HCT116 (cell line): ENCODE results near the gene ADIPOR2.

Experiments
- CBX3 ChIP-seq: IDR thresholded peaks from 2 replicates; pipeline ENCODE4 v1.6.1; 2012; ENCODE audit warnings: low read depth
- CTCF ChIP-seq, 3 experiments: fragments of 200-600 bp in 1 of 3; sonication (generic) in 1 of 3; IDR thresholded peaks in 2 of 3; conservative IDR thresholded peaks in 1 of 3; 2 replicates each; pipeline ENCODE4 v1.5.1; 2012 to 2017; ENCODE audit warnings: low read depth in 2 of 3, low read length in 2 of 3, antibody characterized with exemption in 1 of 3, borderline replicate concordance in 1 of 3, control low read depth in 1 of 3, mild to moderate bottlenecking in 1 of 3, mixed read lengths in 1 of 3, mixed run types in 1 of 3, moderate library complexity in 1 of 3; ENCODE audit not compliant: insufficient read depth in 1 of 3
- EGR1 ChIP-seq: IDR thresholded peaks from 2 replicates; pipeline ENCODE4 v1.6.1; 2012; ENCODE audit warnings: low read depth
- JUND ChIP-seq: IDR thresholded peaks from 2 replicates; pipeline ENCODE4 v1.6.1; 2012
- POLR2A ChIP-seq: IDR thresholded peaks from 2 replicates; pipeline ENCODE4 v1.7.0; 2011; ENCODE audit warnings: borderline replicate concordance; ENCODE audit not compliant: insufficient read depth, insufficient read length; ENCODE audit errors: extremely low read depth
- REST ChIP-seq: IDR thresholded peaks from 2 replicates; pipeline ENCODE4 v1.6.1; 2012; ENCODE audit warnings: low read depth

- TF ChIP-seq JUND (no peak), CTCF (IDR thresholded peaks at IDR 0.05 in 2 of 3, conservative IDR thresholded peaks at IDR 0.05 in 1 of 3; ENCODE audit: borderline replicate concordance in 1 of 3, insufficient read depth in 1 of 3, low read depth in 2 of 3, low read length in 2 of 3) (no peak), POLR2A (no peak), EGR1 (no peak), CBX3 (no peak), REST (no peak)
Observed at GRCh38 chr12:1651946-1652345, 38.9 kb upstream of the ADIPOR2 start.
